ENCODE results near the gene DHRS12. TPM values are rescaled to one million over a fixed set of nuclear protein-coding genes. Genes with fewer than 3 reads are reported as not detected.

Gene DHRS12, protein sequence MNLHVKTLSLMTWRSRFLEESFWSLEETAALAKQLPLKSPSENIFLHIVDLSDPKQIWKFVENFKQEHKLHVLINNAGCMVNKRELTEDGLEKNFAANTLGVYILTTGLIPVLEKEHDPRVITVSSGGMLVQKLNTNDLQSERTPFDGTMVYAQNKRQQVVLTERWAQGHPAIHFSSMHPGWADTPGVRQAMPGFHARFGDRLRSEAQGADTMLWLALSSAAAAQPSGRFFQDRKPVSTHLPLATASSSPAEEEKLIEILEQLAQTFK
- total RNA-seq (10 to 100 TPM; 13.8 to 34.6 (median 22.9) TPM), polyA plus RNA-seq (10 to 100 TPM; 31.3 to 39.4 TPM)

- FAIRE-seq (no peak), DNase-seq (peak; percentile 91 to 97 (median 94)), ATAC-seq (peak; percentile 75 to 85 (median 80))
- Histone ChIP-seq H3K9me3 (no peaks in the 10 kb centered on the region), H3K4me1 (peaks cover 19 to 45% (median 31%) of the 10 kb centered on the region in 3 donors), H3K4me3 (peak within 1 kb of the TSS; percentile 52 to 93 (median 78)), H3K36me3 (no peaks in the 10 kb centered on the region), H3K27me3 (no peaks in the 10 kb centered on the region), H3K27ac (peak within 1 kb of the TSS; percentile 100)
- intact Hi-C loops (cut with DNase I), result no loop called here
- TF ChIP-seq CTCF (IDR thresholded peaks at IDR 0.05), result no peak
- 0 to 1% methylated on average over 86 to 91 of the region's 91 CpGs for WGBS, 2 donors
These were observed at the start of gene DHRS12 for GRCh38 chr13:51803422-51804294. Gene DHRS12 (minus strand): TSS chr13:51804163. CDS start chr13:51799659, 4,504 bp downstream.

- H3K27me3 ChIP-seq, result no peaks in the 10 kb centered on the region
- DNase-seq (no peak), FAIRE-seq (no peak), ATAC-seq (peak in 1 of 4 donors; percentile 34)
- no peak overlapping the region for H3K4me3 ChIP-seq
- no peaks in the 10 kb centered on the region for H3K4me1 ChIP-seq
- no peak overlapping the region for H3K27ac ChIP-seq
- 63 to 65% methylated on average over 21 of the region's 21 CpGs for WGBS, 2 donors
- H3K36me3 ChIP-seq, result no peaks in the 10 kb centered on the region
- no peaks in the 10 kb centered on the region for H3K9me3 ChIP-seq
- peak in 2 of 4 donors; percentile 15 to 16 for TF ChIP-seq CTCF (IDR thresholded peaks at IDR 0.05)
- intact Hi-C loops (cut with DNase I), result no loop called here
These were observed 45.5 kb upstream of the DHRS12 start for GRCh38 chr13:51849145-51850101.

DNA sequence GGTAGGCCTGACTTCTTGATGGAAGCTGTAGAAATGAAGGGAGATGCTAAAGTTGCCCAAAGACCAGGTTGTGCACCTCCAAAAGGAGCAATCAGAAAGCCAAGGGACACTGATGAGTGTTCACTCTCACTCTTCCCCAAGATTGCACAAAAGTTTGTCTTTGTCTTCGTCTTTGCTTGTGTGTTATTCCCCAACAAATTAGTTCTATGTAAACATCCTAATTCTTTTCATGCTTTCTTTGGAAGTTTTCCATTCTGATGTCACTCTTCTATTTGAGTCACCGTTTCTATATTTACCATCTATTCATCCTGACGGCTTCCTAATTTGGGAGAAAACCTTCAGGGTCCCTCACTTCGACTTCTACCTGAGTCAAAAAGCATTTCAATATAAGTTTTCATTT, 44.7 kb upstream of the DHRS12 start:
- no peaks in the 10 kb centered on the region for H3K27me3 ChIP-seq
- no peak overlapping the region for H3K4me3 ChIP-seq
- no peaks in the 10 kb centered on the region for H3K36me3 ChIP-seq
- TF ChIP-seq CTCF (IDR thresholded peaks at IDR 0.05), result no peak
- H3K4me1 ChIP-seq, result no peaks in the 10 kb centered on the region
- DNase-seq (no peak), ATAC-seq (no peak), FAIRE-seq (no peak)
- WGBS, 2 donors, result 38 to 60% methylated on average over 4 of the region's 4 CpGs
- H3K27ac ChIP-seq, result no peak overlapping the region
- H3K9me3 ChIP-seq, result no peaks in the 10 kb centered on the region
- intact Hi-C loops (cut with DNase I), result no loop called here

- TF ChIP-seq CTCF (IDR thresholded peaks at IDR 0.05), result no peak
These were observed 42.8 kb upstream of the DHRS12 start for GRCh38 chr13:51846756-51847155.

More at GRCh38 chr13:51846756-51847155, 42.8 kb upstream of the DHRS12 start:
- no peaks in the 10 kb centered on the region for H3K4me1 ChIP-seq
- no peaks in the 10 kb centered on the region for H3K27me3 ChIP-seq
- H3K9me3 ChIP-seq, result no peaks in the 10 kb centered on the region
- H3K4me3 ChIP-seq, result no peak overlapping the region
- no peaks in the 10 kb centered on the region for H3K36me3 ChIP-seq
- ATAC-seq (no peak), FAIRE-seq (no peak), DNase-seq (no peak)
- intact Hi-C loops (cut with DNase I), result no loop called here
- H3K27ac ChIP-seq, result no peak overlapping the region
- WGBS, 2 donors, result 60 to 77% methylated on average over 1 of the region's 1 CpG

All from pancreas (tissue), 10 donors.